HEK293 (cell line): Measurements from ENCODE around the gene GJD4.

Source experiments
- MEIS1 ChIP-seq: sonication (generic); formaldehyde crosslinking; IDR thresholded peaks from 2 replicates; pipeline ENCODE4 v1.8.1; 2022; ENCODE audit warnings: missing genetic modification reagents, mild to moderate bottlenecking, borderline replicate concordance
- MYNN ChIP-seq: fragments of 450-650 bp; formaldehyde crosslinking; IDR thresholded peaks from 2 replicates; pipeline ENCODE4 v1.5.1; 2016; ENCODE audit warnings: missing biosample characterization, missing genetic modification characterization, borderline replicate concordance
- MZF1 ChIP-seq: fragments of 450-650 bp; formaldehyde crosslinking; IDR thresholded peaks from 2 replicates; pipeline ENCODE4 v1.5.1; 2017; ENCODE audit warnings: missing biosample characterization, missing genetic modification characterization, borderline replicate concordance
- SALL2 ChIP-seq: fragments of 450-650 bp; formaldehyde crosslinking; IDR thresholded peaks from 2 replicates; pipeline ENCODE4 v1.5.0; 2017; ENCODE audit warnings: missing biosample characterization, mild to moderate bottlenecking, missing genetic modification characterization, borderline replicate concordance
- SCRT2 ChIP-seq: fragments of 450-650 bp; formaldehyde crosslinking; IDR thresholded peaks from 2 replicates; pipeline ENCODE4 v1.5.1; 2016; ENCODE audit warnings: missing biosample characterization, missing genetic modification characterization
- ZNF132 ChIP-seq: fragments of 450-650 bp; formaldehyde crosslinking; IDR thresholded peaks from 2 replicates; pipeline ENCODE4 v1.5.1; 2017; ENCODE audit warnings: missing biosample characterization, missing genetic modification characterization, borderline replicate concordance
- ZNF140 ChIP-seq: fragments of 450-650 bp; formaldehyde crosslinking; IDR thresholded peaks from 2 replicates; pipeline ENCODE4 v1.5.1; 2016; ENCODE audit warnings: missing biosample characterization, missing genetic modification characterization
- ZNF366 ChIP-seq: fragments of 450-650 bp; formaldehyde crosslinking; conservative IDR thresholded peaks from 2 replicates; pipeline ENCODE4 v1.5.1; 2016; ENCODE audit warnings: missing biosample characterization, missing genetic modification characterization
- ZNF394 ChIP-seq: fragments of 450-650 bp; formaldehyde crosslinking; IDR thresholded peaks from 2 replicates; pipeline ENCODE4 v1.5.1; 2016; ENCODE audit warnings: missing biosample characterization, missing genetic modification characterization, mild to moderate bottlenecking, moderate library complexity, borderline replicate concordance
- ZNF510 ChIP-seq: fragments of 450-650 bp; formaldehyde crosslinking; IDR thresholded peaks from 2 replicates; pipeline ENCODE4 v1.5.1; 2018; ENCODE audit warnings: mild to moderate bottlenecking, missing genetic modification characterization, missing biosample characterization; ENCODE audit not compliant: insufficient replicate concordance
- ZNF585B ChIP-seq: fragments of 450-650 bp; formaldehyde crosslinking; IDR thresholded peaks from 2 replicates; pipeline ENCODE4 v1.5.1; 2016; ENCODE audit warnings: missing biosample characterization, missing genetic modification characterization
- ZNF701 ChIP-seq: fragments of 450-650 bp; formaldehyde crosslinking; IDR thresholded peaks from 2 replicates; pipeline ENCODE4 v1.5.1; 2016; ENCODE audit warnings: missing biosample characterization, missing genetic modification characterization
- ZNF777 ChIP-seq: fragments of 450-650 bp; formaldehyde crosslinking; IDR thresholded peaks from 2 replicates; pipeline ENCODE4 v1.5.1; 2017; ENCODE audit warnings: missing biosample characterization, missing genetic modification characterization, borderline replicate concordance
- ZSCAN30 ChIP-seq: fragments of 450-650 bp; IDR thresholded peaks from 2 replicates; pipeline ENCODE4 v1.5.1; 2018; ENCODE audit warnings: missing biosample characterization, mild to moderate bottlenecking, missing genetic modification characterization, moderate library complexity
- TF ChIP-seq, protein P1 (sequence below): fragments of 450-650 bp; formaldehyde crosslinking; IDR thresholded peaks from 2 replicates; pipeline ENCODE4 v1.5.1; 2016; ENCODE audit warnings: missing biosample characterization, missing genetic modification characterization
- TF ChIP-seq, protein P2 (sequence below): fragments of 450-650 bp; formaldehyde crosslinking; optimal IDR thresholded peaks from 2 replicates; pipeline ENCODE3; 2016; ENCODE audit warnings: missing biosample characterization, mild to moderate bottlenecking, missing genetic modification characterization
- TF ChIP-seq, protein P3 (sequence below): fragments of 450-650 bp; formaldehyde crosslinking; IDR thresholded peaks from 2 replicates; pipeline ENCODE4 v1.5.1; 2016; ENCODE audit warnings: missing biosample characterization, missing genetic modification characterization
- TF ChIP-seq, protein P4 (sequence below): fragments of 450-650 bp; formaldehyde crosslinking; IDR thresholded peaks from 2 replicates; pipeline ENCODE4 v1.5.1; 2016; ENCODE audit warnings: missing biosample characterization, missing genetic modification characterization
- TF ChIP-seq, protein P5 (sequence below): fragments of 450-650 bp; formaldehyde crosslinking; conservative IDR thresholded peaks from 2 replicates; pipeline ENCODE4 v1.5.1; 2016; ENCODE audit warnings: low read depth, missing biosample characterization, missing genetic modification characterization
- TF ChIP-seq, protein P6 (sequence below): fragments of 450-650 bp; formaldehyde crosslinking; IDR thresholded peaks from 2 replicates; pipeline ENCODE4 v1.5.1; 2017; ENCODE audit warnings: missing biosample characterization, missing genetic modification characterization
- TF ChIP-seq, protein P7 (sequence below): fragments of 450-650 bp; formaldehyde crosslinking; IDR thresholded peaks from 2 replicates; pipeline ENCODE4 v1.5.1; 2016; ENCODE audit warnings: missing biosample characterization, missing genetic modification characterization, borderline replicate concordance

The GJD4 gene

DNA sequence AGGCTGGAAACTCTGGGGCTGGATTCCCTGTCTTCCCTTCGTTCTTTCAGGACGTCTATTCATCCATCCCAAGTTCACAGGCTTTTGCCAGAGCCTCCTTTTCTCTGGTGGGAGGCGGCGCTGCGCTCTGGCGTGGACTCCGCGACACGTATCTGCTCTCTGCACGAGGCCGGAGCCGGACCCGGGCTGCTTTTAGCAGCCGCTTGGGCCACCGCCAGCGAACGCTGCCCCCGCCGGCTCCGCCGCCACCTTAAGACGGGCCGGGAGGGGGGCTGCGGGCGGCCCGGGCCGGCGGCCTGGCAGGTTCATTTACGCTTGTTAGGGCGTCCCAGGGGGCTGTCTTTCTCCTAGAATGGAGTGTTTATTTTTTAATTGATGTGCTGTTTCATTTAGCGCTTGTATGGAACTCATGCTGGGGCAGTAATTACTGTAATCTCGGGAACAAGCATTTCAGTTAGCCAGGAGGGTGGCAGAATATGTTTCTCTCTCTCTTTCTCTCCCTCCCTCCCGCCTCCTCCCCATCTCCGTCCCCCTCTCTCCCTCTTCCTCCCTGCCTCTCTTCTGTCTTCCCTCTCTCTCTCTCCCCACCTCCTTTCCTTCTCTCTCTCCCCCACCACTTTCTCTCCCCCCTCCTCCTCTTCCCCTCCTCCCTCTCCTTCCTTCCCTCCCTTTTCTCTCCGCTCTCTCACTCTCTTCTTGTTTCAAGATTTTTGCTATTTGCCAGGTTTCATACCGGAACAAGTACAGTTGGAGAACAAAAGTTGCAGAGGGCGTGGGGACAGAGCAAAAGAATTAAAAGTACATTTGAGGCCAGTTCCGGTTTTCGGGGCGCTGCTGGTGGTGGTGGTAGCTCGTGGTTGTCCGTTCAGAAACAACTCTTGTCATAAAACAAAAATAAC lies 38.3 kb downstream of the GJD4 start (continued):
- TF ChIP-seq SALL2 (tag by site-specific recombination) (no peak), ZNF701 (0 out of 2 replicates have a peak, but pooled peaks have one; percentile 29), ZNF140 (tag by site-specific recombination) (no peak), MYNN (tag by site-specific recombination) (peak; percentile 77), ZNF394 (no peak; the same call in 1 of the 2 replicates), ZNF510 (tag by site-specific recombination) (no peak), ZNF585B (no peak), MEIS1 (no peak), SCRT2 (tag by site-specific recombination) (no peak), MZF1 (tag by site-specific recombination) (peak; percentile 58; the same call in 1 of the 2 replicates), ZSCAN30 (tag by site-specific recombination) (peak; percentile 66), ZNF366 (peak; percentile 98), ZNF132 (tag by site-specific recombination) (no peak), ZNF777 (no peak)
- TF ChIP-seq, protein P1, sequence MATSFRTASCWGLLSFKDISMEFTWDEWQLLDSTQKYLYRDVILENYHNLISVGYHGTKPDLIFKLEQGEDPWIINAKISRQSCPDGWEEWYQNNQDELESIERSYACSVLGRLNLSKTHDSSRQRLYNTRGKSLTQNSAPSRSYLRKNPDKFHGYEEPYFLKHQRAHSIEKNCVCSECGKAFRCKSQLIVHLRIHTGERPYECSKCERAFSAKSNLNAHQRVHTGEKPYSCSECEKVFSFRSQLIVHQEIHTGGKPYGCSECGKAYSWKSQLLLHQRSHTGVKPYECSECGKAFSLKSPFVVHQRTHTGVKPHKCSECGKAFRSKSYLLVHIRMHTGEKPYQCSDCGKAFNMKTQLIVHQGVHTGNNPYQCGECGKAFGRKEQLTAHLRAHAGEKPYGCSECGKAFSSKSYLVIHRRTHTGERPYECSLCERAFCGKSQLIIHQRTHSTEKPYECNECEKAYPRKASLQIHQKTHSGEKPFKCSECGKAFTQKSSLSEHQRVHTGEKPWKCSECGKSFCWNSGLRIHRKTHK = no peak
- TF ChIP-seq, protein P2, sequence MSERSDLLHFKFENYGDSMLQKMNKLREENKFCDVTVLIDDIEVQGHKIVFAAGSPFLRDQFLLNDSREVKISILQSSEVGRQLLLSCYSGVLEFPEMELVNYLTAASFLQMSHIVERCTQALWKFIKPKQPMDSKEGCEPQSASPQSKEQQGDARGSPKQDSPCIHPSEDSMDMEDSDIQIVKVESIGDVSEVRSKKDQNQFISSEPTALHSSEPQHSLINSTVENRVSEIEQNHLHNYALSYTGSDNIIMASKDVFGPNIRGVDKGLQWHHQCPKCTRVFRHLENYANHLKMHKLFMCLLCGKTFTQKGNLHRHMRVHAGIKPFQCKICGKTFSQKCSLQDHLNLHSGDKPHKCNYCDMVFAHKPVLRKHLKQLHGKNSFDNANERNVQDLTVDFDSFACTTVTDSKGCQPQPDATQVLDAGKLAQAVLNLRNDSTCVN (tag by site-specific recombination) = no peak
- TF ChIP-seq, protein P3, sequence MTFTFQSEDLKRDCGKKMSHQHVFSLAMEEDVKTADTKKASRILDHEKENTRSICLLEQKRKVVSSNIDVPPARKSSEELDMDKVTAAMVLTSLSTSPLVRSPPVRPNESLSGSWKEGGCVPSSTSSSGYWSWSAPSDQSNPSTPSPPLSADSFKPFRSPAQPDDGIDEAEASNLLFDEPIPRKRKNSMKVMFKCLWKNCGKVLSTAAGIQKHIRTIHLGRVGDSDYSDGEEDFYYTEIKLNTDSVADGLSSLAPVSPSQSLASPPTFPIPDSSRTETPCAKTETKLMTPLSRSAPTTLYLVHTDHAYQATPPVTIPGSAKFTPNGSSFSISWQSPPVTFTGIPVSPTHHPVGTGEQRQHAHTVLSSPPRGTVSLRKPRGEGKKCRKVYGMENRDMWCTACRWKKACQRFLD = no peak
- TF ChIP-seq, protein P4, sequence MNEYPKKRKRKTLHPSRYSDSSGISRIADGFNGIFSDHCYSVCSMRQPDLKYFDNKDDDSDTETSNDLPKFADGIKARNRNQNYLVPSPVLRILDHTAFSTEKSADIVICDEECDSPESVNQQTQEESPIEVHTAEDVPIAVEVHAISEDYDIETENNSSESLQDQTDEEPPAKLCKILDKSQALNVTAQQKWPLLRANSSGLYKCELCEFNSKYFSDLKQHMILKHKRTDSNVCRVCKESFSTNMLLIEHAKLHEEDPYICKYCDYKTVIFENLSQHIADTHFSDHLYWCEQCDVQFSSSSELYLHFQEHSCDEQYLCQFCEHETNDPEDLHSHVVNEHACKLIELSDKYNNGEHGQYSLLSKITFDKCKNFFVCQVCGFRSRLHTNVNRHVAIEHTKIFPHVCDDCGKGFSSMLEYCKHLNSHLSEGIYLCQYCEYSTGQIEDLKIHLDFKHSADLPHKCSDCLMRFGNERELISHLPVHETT (tag by site-specific recombination) = peak; percentile 63; the same call in 1 of the 2 replicates
- TF ChIP-seq, protein P5, sequence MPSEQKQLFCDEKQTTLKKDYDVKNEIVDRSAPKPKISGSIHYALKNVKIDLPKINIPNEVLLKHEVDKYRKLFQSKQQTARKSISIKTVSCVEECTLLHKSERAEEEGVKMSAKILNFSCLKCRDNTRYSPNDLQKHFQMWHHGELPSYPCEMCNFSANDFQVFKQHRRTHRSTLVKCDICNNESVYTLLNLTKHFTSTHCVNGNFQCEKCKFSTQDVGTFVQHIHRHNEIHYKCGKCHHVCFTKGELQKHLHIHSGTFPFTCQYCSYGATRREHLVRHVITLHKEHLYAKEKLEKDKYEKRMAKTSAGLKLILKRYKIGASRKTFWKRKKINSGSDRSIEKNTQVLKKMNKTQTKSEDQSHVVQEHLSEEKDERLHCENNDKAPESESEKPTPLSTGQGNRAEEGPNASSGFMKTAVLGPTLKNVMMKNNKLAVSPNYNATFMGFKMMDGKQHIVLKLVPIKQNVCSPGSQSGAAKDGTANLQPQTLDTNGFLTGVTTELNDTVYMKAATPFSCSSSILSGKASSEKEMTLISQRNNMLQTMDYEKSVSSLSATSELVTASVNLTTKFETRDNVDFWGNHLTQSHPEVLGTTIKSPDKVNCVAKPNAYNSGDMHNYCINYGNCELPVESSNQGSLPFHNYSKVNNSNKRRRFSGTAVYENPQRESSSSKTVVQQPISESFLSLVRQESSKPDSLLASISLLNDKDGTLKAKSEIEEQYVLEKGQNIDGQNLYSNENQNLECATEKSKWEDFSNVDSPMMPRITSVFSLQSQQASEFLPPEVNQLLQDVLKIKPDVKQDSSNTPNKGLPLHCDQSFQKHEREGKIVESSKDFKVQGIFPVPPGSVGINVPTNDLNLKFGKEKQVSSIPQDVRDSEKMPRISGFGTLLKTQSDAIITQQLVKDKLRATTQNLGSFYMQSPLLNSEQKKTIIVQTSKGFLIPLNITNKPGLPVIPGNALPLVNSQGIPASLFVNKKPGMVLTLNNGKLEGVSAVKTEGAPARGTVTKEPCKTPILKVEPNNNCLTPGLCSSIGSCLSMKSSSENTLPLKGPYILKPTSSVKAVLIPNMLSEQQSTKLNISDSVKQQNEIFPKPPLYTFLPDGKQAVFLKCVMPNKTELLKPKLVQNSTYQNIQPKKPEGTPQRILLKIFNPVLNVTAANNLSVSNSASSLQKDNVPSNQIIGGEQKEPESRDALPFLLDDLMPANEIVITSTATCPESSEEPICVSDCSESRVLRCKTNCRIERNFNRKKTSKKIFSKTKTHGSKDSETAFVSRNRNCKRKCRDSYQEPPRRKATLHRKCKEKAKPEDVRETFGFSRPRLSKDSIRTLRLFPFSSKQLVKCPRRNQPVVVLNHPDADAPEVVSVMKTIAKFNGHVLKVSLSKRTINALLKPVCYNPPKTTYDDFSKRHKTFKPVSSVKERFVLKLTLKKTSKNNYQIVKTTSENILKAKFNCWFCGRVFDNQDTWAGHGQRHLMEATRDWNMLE (tag by site-specific recombination) = 0 out of 2 replicates have a peak, but pooled peaks have one; percentile 32
- TF ChIP-seq, protein P6, sequence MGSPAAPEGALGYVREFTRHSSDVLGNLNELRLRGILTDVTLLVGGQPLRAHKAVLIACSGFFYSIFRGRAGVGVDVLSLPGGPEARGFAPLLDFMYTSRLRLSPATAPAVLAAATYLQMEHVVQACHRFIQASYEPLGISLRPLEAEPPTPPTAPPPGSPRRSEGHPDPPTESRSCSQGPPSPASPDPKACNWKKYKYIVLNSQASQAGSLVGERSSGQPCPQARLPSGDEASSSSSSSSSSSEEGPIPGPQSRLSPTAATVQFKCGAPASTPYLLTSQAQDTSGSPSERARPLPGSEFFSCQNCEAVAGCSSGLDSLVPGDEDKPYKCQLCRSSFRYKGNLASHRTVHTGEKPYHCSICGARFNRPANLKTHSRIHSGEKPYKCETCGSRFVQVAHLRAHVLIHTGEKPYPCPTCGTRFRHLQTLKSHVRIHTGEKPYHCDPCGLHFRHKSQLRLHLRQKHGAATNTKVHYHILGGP (tag by site-specific recombination) = no peak
- TF ChIP-seq, protein P7, sequence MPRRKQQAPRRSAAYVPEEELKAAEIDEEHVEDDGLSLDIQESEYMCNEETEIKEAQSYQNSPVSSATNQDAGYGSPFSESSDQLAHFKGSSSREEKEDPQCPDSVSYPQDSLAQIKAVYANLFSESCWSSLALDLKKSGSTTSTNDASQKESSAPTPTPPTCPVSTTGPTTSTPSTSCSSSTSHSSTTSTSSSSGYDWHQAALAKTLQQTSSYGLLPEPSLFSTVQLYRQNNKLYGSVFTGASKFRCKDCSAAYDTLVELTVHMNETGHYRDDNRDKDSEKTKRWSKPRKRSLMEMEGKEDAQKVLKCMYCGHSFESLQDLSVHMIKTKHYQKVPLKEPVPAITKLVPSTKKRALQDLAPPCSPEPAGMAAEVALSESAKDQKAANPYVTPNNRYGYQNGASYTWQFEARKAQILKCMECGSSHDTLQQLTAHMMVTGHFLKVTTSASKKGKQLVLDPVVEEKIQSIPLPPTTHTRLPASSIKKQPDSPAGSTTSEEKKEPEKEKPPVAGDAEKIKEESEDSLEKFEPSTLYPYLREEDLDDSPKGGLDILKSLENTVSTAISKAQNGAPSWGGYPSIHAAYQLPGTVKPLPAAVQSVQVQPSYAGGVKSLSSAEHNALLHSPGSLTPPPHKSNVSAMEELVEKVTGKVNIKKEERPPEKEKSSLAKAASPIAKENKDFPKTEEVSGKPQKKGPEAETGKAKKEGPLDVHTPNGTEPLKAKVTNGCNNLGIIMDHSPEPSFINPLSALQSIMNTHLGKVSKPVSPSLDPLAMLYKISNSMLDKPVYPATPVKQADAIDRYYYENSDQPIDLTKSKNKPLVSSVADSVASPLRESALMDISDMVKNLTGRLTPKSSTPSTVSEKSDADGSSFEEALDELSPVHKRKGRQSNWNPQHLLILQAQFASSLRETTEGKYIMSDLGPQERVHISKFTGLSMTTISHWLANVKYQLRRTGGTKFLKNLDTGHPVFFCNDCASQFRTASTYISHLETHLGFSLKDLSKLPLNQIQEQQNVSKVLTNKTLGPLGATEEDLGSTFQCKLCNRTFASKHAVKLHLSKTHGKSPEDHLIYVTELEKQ = 0 out of 2 replicates have a peak, but pooled peaks have one; percentile 57
